Neuron (in vitro differentiated cells): ENCODE data around the gene KEAP1.

ENCODE experiments used
- H2AFZ ChIP-seq: one replicate; pipeline ENCODE4 v1.6.1; 2013; ENCODE audit warnings: low read depth, mild to moderate bottlenecking, inconsistent platforms, low read length, moderate library complexity
- H3K27me3 ChIP-seq: one replicate; pipeline ENCODE4 v1.6.1; 2013; ENCODE audit warnings: low read length; ENCODE audit not compliant: insufficient read depth
- H3K36me3 ChIP-seq: one replicate; pipeline ENCODE4 v1.6.1; 2013; ENCODE audit warnings: low read length; ENCODE audit not compliant: insufficient read depth
- H3K4me1 ChIP-seq: one replicate; pipeline ENCODE4 v1.6.1; 2013; ENCODE audit warnings: low read length; ENCODE audit not compliant: insufficient read depth
- H3K4me3 ChIP-seq: 2 replicates; pipeline ENCODE4 v1.5.1; 2013; ENCODE audit warnings: mild to moderate bottlenecking, low read length, moderate library complexity
- H3K9me3 ChIP-seq: one replicate; pipeline ENCODE4 v1.6.1; 2013; ENCODE audit warnings: low read length

The KEAP1 gene

DNA sequence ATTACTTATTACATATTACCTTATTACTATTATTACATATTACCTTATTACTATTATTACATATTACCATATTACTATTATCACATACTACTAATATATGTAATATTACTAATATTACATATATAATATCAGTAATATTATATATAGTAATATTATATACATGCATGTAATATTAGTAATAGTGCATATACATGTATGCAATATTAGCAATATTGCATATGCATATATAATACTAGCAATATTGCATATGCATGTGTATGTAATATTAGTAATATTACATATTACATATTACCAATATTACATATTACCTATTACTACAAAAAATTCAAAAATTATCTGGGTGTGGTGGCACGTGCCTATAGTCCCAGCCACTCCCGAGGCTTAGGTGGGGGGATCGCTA lies 60.5 kb downstream of the KEAP1 start:
- H3K4me1 ChIP-seq, result no peaks in the 10 kb centered on the region
- H3K9me3 ChIP-seq, result no peaks in the 10 kb centered on the region
- H3K36me3 ChIP-seq, result no peaks in the 10 kb centered on the region
- H3K4me3 ChIP-seq, result no peak overlapping the region
- no peaks in the 10 kb centered on the region for H3K27me3 ChIP-seq
- no peak overlapping the region for H2AFZ ChIP-seq

DNA sequence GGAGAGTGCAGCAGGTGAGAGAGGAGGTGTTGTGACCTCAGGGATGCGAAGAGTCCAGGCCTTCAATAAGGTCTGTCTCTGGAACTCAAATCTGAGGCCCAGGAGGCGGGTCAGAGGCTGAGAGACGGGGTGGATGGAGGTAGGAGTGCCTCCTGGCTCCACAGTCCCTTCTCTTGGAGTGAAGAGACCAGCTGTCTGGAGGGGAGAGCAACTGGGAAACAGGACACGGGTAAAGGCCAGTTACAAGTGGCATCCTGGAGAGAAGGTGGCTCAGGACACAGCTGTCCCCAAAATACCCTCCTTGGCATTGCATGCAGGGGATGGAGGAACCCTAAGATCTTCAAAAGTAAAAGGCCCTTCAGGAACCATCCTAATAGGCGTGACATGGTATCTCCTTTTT lies 63.6 kb downstream of the KEAP1 start:
- no peak overlapping the region for H2AFZ ChIP-seq
- H3K4me3 ChIP-seq, result no peak overlapping the region
- no peaks in the 10 kb centered on the region for H3K36me3 ChIP-seq
- no peaks in the 10 kb centered on the region for H3K4me1 ChIP-seq
- H3K9me3 ChIP-seq, result no peaks in the 10 kb centered on the region
- no peaks in the 10 kb centered on the region for H3K27me3 ChIP-seq
